NB4 (cell line): ENCODE results near the gene ATF5.

Experiments used
- MYC ChIP-seq: IDR thresholded peaks from 2 replicates; pipeline ENCODE4 v1.6.1; 2011; ENCODE audit warnings: low read depth, low read length
- POLR2A ChIP-seq: IDR thresholded peaks from 2 replicates; pipeline ENCODE4 v1.6.1; 2011; ENCODE audit warnings: mild to moderate bottlenecking; ENCODE audit not compliant: insufficient read length; ENCODE audit errors: extremely low read depth
- TF ChIP-seq, protein P1 (sequence below): IDR thresholded peaks from one replicate; pipeline ENCODE4 v1.5.1; 2012; ENCODE audit warnings: low read depth, low read length
- TF ChIP-seq, protein P2 (sequence below): IDR thresholded peaks from 2 replicates; pipeline ENCODE4 v1.6.1; 2011; ENCODE audit warnings: low read depth, low read length

DNA sequence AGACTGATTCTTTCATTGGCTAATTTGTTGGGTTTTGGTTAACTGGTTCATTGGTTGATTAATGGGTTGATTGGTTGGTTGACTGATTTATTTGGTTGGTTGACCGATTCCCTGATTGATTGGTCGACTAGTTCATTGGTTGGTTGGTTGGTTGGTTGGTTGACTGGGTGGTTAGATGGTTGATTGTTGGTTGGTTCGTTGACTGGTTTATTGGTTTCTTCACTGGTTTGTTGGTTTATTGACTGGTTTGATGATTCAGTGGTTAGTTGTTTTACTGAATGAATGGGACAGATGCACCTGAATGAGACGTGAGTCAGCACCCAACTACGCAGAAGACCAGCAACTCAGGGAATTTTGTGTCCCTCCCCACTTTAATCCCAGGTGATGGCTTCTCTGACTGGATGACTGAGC is 3.0 kb downstream of the ATF5 start:
- TF ChIP-seq, protein P1, sequence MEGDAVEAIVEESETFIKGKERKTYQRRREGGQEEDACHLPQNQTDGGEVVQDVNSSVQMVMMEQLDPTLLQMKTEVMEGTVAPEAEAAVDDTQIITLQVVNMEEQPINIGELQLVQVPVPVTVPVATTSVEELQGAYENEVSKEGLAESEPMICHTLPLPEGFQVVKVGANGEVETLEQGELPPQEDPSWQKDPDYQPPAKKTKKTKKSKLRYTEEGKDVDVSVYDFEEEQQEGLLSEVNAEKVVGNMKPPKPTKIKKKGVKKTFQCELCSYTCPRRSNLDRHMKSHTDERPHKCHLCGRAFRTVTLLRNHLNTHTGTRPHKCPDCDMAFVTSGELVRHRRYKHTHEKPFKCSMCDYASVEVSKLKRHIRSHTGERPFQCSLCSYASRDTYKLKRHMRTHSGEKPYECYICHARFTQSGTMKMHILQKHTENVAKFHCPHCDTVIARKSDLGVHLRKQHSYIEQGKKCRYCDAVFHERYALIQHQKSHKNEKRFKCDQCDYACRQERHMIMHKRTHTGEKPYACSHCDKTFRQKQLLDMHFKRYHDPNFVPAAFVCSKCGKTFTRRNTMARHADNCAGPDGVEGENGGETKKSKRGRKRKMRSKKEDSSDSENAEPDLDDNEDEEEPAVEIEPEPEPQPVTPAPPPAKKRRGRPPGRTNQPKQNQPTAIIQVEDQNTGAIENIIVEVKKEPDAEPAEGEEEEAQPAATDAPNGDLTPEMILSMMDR = no peak
- TF ChIP-seq POLR2A (no peak), MYC (no peak)
- TF ChIP-seq, protein P2, sequence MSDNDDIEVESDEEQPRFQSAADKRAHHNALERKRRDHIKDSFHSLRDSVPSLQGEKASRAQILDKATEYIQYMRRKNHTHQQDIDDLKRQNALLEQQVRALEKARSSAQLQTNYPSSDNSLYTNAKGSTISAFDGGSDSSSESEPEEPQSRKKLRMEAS = no peak
